Metanephros (tissue), 1 donor: ENCODE measurements around the gene OR6B2. TPM values are rescaled to one million over a fixed set of nuclear protein-coding genes. Genes with fewer than 3 reads are reported as not detected.

Source experiments
- total RNA-seq: library from RNA; depleted of rRNA; stranded (reverse); fragments of >200 nt; gene quantifications from one replicate; pipeline ENCODE4 v1.2.3, GENCODE V29; 2014

The OR6B2 gene
- total RNA-seq, result not detected

DNA sequence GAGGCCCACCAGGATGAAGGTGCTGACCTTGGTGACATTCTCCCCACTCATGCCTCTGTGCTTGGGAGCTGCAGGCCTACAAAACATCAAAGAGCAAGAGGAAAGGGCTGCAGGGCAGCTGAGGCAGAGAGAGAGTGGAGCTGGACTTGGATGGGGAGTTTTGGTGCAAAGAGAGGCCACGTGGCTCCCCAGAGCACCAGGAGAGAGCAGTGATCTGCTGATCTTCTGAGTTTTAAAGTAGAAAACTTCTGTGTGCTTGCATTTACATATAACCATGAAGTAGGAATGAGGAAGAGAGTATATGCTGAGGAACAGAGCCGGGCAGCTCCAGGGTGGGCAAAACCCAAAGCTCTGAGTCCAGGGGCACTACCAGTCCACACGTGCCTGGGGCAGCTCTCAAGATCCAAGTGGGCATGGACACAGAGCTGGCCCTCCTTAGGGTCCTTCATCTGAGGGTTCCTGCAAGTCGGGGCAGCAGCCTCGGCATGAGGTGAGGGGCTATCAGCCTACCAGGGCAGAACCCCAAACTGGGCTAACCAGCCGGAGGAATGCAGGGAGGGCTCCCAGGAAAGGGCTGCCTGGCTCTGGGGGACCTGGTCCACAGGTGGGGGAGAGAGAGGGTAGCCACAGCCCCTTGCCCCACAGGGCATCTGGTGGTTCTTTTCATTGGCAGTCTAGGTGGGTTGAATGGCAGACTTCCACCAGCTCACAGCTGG, at the start of gene OR6B2:
TSS of gene OR6B2 (minus strand) at position 51 of the 716 bp plus-strand sequence. CDS start at position 51, 0 bp downstream.

DNA sequence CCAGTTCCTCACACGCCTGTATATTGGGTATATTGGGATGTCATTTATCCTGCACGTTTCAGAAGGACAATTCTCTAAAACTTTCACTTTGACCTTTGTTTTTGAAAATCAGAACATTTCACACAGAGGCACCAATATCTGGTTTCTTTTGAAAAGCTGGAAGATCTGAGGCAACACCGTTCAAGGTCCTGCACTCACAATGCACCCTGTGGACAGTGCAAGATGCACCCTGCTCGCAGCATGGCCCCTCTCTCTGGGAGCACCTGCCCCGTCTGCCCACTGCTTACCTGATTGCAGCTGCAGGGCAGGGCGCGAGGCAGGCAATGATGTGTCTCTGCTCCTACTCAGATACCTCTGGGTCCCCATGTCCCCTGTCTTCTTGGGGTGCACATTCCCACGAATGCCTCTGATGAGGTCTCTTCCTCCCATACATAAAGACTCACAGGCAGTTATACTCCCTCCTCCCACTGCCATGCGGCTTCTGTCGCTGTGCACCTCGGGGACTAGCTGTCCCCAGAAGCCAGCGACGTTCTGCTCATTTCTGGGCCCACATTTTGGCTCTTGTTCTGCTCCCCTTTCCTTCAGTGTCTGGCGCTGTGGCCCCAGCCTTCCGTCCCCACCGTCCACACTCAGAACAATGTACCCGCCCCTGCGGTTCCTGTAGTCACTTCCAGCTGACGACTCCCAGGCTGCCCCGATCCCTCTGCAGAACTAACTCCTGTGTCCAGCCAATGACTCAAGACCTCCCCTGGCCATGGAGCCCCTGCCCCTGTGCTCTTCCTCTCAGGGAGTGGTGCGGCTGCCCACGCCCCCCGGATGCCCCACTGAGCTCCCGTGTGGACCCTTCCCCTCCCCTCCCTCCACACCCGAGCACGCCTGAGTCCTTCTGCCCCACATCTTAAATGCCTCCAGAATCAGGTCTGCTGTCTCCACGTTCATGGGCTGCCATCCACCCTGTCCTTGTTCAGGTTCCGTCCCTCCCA, 23.2 kb upstream of the OR6B2 start, which contains the start of gene OR6B3:
TSS of gene OR6B3 (minus strand) at position 349 of the 983 bp plus-strand sequence.

Other genes with a start within 250 kb of the OR6B2 start
- 137 TPM for gene NDUFA10, start 5.1 kb downstream of the OR6B2 start, total RNA-seq
- not detected for gene OR6B3, start 23.1 kb upstream of the OR6B2 start, total RNA-seq
- 82.9 TPM for gene COPS9, start 105.9 kb upstream of the OR6B2 start, total RNA-seq
- gene OTOS, start 110.2 kb upstream of the OR6B2 start, total RNA-seq, result not detected